GM12801 (cell line): ENCODE results near the gene CEP164.

Source experiments
- TF ChIP-seq, protein P1 (sequence below): IDR thresholded peaks from one replicate; pipeline ENCODE4 v1.5.1; 2011; ENCODE audit warnings: control low read depth; ENCODE audit not compliant: insufficient read length; ENCODE audit errors: extremely low read depth

CEP164 gene

DNA sequence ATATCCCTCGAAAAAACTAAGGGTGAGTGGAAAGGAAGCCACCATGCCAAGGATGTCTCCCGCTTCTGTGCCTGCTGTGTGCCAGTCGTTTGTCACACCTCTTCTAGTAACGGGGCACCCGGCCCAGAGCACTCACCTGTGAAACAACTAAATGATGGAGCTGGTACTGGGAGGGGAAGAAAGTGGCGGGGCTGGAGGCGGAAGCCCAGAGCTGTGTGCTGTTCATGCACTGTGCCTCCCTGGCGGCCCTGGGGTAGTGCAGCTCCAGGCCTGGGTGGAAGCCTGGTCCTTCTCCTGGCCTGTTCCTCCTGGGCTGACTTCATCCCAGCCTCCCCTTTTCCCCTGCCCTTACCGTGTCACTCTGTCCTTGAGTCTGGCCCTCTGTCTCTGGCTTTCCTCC, 130.2 kb downstream of the CEP164 start:
- TF ChIP-seq, protein P1, sequence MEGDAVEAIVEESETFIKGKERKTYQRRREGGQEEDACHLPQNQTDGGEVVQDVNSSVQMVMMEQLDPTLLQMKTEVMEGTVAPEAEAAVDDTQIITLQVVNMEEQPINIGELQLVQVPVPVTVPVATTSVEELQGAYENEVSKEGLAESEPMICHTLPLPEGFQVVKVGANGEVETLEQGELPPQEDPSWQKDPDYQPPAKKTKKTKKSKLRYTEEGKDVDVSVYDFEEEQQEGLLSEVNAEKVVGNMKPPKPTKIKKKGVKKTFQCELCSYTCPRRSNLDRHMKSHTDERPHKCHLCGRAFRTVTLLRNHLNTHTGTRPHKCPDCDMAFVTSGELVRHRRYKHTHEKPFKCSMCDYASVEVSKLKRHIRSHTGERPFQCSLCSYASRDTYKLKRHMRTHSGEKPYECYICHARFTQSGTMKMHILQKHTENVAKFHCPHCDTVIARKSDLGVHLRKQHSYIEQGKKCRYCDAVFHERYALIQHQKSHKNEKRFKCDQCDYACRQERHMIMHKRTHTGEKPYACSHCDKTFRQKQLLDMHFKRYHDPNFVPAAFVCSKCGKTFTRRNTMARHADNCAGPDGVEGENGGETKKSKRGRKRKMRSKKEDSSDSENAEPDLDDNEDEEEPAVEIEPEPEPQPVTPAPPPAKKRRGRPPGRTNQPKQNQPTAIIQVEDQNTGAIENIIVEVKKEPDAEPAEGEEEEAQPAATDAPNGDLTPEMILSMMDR, result no peak

DNA sequence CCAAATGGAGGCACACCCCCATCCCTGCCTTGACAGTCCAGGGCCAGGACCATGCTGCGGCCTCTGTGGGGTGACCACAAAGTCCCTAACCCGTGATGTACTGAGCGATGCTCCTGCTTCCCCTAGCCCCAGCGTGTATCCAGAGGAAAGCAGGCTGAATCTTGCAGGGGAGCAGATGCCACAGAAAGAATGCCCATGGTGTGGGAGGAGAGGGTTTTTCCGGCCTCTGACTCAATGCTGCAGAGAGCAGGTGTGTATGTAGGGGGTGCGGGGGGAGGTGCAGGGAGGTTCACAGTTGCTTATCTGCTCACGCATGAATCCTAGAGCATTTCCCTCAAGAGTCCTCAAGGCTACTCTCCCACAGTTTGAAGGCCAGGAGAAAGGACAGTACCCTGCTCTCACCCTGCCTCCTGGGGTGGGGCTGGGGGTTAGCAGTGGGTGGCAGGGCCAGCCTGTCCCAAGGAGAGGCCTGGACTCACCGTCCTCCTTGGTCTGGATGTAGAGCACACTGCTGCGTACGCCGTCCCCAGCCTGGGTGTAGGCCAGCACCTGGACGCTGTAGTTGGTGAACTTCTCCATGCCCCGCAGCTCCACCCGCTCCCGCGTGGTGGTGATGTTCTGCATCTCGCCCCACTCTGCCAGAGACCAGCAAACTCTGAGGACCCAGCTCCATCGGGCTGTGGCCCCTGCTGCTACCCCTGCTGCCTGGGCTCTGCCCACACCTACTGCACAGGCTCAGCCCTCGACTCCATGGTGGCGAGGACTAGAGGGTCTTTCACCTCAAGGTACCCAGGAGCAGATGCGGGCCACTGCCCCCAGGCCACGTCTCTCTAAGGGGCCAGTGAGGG, 130.8 kb downstream of the CEP164 start:
- TF ChIP-seq, protein P1, result no peak

DNA sequence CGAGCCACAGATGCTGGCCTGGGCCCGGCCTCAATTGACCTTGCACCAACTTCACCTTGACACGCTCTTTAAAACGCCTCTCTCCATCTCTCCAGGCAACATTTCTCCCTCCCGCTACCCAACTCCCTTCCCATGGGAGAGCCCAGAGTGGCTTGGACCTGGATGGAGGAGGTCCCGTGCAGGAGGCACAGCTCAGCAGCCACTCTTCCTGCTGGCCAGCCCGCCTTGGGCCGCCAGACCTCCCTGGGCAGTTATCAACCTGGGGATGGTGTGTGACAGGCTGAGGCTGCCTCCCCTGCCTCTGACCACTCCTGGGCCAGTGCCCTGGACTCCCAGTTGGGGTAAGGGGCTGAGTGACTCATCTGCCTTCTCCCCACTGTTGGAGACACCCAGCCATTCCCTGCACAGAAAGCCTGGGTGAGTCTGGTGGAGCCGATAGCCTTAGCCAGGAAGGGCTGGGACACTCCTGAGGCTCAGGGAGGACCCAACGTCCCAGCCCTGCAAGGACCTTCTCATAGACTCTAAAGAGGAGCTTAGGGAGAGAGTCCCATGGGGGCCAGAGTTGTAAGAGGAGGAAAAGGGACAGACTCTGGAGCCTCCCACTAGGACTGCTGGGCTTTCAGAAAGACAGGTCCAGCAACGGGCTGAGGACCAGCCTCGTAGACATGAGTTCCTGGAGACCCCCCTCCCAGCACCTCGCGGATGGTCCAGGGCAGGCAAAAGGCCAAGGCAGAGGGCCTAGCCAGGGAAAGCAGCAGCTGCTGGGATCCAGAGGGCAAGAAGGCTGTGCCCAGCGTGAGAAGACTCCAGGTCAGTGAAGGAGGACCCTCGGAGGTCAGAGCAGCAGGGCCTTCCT, 131.7 kb downstream of the CEP164 start:
- TF ChIP-seq, protein P1, result no peak

DNA sequence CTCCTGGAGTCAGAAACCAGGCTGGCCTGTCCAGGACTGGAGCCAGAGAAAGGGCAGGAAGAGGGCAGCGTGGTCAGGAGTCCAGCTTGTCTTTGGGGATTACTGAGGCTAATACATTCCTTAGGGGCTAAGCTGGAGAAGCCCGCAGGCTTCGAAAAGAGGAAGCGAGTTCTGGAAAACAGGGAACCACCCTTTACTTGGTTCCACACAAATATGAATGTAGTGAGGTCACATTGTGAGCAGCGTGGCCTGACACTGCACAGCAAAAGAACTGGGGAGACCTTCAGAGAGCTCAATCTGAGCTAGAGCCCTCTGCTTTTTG, 132.3 kb downstream of the CEP164 start:
- TF ChIP-seq, protein P1, result no peak

DNA sequence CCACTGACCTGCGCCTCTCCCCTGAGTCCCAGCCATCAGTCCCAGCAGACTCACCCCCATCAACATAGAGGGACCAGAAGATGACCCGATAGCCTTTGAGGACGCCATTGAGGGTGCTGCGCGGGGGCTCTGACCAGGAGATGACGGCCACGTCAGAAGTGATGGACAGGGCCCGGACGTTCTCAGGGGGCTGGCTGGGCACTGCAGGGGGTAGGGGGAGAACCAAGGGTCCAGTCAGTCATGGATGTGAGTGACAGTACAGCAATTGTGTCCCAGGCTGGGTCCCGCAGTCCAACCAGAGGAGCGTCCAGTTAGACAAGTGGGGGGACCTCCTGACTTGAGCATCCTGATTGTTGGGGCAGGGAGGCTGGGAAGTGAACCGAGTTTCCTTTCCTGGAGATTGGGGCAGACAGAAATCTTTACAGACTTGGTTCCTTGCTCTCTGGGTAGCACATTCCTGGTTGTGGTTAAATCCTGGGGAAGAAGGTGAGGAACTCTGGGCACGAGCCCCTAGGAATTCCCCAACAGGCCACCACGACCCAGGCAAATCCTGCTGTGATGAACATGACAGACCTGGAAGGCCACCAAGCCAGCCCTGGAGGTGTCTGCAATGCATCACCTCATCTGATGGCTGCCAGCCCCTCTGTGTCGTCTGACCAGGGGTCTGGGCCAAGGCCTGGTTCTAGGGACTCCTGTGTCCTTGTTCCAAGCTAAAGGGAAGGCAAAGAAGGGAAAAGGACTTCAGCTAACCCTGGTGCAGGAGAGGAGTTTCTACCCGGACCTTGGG, 133.9 kb downstream of the CEP164 start:
- TF ChIP-seq, protein P1, result no peak

DNA sequence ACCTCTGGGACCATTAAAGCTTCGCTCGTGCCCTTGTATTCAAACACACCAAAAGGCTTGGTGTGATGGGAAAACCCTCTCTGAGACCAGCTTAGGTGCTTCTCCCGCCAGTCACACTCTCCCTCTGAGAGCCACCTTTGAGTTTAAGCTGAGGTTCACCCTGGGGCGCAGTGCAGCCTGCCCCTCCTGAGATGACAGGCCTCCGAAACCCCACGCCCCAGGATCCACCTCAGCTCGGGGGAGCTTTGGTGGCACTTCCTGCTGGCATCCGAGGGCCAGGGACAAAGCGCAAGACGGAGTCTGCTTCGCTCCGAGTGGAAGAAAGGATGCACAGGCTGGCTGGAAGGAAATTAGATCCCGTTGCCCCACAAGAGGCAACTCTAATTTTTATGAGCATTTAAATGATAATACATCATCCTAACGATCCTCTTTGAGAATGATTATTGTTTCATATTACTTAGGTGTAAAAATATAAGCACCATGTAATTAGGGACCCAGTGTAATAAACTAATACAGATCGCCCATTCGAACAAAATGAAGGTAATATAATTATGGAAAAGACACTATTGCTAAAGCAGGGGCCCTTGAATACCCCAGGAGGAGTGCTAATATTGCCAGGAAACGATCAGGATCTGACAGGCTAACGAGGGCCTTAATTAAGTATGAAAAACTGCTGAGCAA, 134.7 kb downstream of the CEP164 start:
- TF ChIP-seq, protein P1, result no peak
